ENCODE results near the gene ERMP1.

The ERMP1 gene

DNA sequence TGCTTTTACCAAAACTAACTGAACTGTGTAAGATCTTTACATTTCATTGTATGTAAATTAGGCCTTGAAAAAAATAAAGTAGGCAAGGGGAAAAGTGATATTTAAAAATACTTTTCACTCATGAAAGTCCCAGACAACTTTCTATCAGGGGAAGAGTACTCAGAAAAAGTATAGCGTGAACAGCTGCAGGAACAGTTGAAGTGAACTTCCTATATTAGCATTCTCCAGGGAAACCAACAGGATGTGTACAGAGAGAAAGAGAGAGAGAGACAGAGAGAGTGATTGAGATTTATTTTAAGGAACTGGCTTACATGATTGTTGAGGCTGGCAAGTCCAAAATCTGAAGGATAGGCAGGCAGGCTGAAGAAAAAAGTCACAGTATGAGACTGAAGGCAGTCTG is 42.0 kb downstream of the ERMP1 start:
- no peak overlapping the region for H3K4me2 ChIP-seq (ENCODE audit: low read depth, low read length)
- no peak overlapping the region for H2AFZ ChIP-seq (ENCODE audit: low read length)
- no peaks in the 10 kb centered on the region for H3K36me3 ChIP-seq (replicated peaks; ENCODE audit: insufficient read depth, low read length)

GRCh38 chr9:5789489-5789888 is 43.4 kb downstream of the ERMP1 start:
- H3K79me2 ChIP-seq (ENCODE audit: low read length): peaks cover 18% of the 10 kb centered on the region
- H3K4me1 ChIP-seq (ENCODE audit: low read length): no peaks in the 10 kb centered on the region
- no peaks in the 10 kb centered on the region for H4K20me1 ChIP-seq (ENCODE audit: insufficient read depth, low read length)
- H3K27ac ChIP-seq (ENCODE audit: low read length): no peak overlapping the region
- no peak overlapping the region for H3K4me2 ChIP-seq (ENCODE audit: low read depth, low read length)
- no peaks in the 10 kb centered on the region for H3K36me3 ChIP-seq (replicated peaks; ENCODE audit: insufficient read depth, low read length)
- H3K27me3 ChIP-seq (replicated peaks; ENCODE audit: insufficient read depth, low read length): no peaks in the 10 kb centered on the region
- no peak overlapping the region for H2AFZ ChIP-seq (ENCODE audit: low read length)
- no peaks in the 10 kb centered on the region for H3K9me2 ChIP-seq (replicated peaks; ENCODE audit: insufficient read depth, low read length)
- H3K9me3 ChIP-seq (replicated peaks; ENCODE audit: insufficient read depth, low read length): no peaks in the 10 kb centered on the region
- TF ChIP-seq, protein P1, sequence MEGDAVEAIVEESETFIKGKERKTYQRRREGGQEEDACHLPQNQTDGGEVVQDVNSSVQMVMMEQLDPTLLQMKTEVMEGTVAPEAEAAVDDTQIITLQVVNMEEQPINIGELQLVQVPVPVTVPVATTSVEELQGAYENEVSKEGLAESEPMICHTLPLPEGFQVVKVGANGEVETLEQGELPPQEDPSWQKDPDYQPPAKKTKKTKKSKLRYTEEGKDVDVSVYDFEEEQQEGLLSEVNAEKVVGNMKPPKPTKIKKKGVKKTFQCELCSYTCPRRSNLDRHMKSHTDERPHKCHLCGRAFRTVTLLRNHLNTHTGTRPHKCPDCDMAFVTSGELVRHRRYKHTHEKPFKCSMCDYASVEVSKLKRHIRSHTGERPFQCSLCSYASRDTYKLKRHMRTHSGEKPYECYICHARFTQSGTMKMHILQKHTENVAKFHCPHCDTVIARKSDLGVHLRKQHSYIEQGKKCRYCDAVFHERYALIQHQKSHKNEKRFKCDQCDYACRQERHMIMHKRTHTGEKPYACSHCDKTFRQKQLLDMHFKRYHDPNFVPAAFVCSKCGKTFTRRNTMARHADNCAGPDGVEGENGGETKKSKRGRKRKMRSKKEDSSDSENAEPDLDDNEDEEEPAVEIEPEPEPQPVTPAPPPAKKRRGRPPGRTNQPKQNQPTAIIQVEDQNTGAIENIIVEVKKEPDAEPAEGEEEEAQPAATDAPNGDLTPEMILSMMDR (IDR thresholded peaks at IDR 0.05; ENCODE audit: low read length): no peak
- TF ChIP-seq EZH2 (optimal IDR thresholded peaks at IDR 0.05; ENCODE audit: low read depth, low read length): no peak
- no peak for TF ChIP-seq EZH2phosphoT487 (IDR thresholded peaks at IDR 0.05; ENCODE audit: low read length)
- no peak overlapping the region for H3K9ac ChIP-seq (ENCODE audit: low read length)
- no peak for DNase-seq
- no peaks in the 10 kb centered on the region for H3F3A ChIP-seq (ENCODE audit: insufficient read depth, low read length)
- H3K4me3 ChIP-seq (ENCODE audit: low read length): no peak overlapping the region

More for the DNA sequence above, 42.0 kb downstream of the ERMP1 start:
- Histone ChIP-seq H3K79me2 (ENCODE audit: low read length) (peaks cover 18% of the 10 kb centered on the region), H3K27ac (ENCODE audit: low read length) (no peak overlapping the region), H3K27me3 (replicated peaks; ENCODE audit: insufficient read depth, low read length) (no peaks in the 10 kb centered on the region), H3K9me3 (replicated peaks; ENCODE audit: insufficient read depth, low read length) (no peaks in the 10 kb centered on the region), H3K9me2 (replicated peaks; ENCODE audit: insufficient read depth, low read length) (no peaks in the 10 kb centered on the region), H3K4me3 (ENCODE audit: low read length) (no peak overlapping the region), H4K20me1 (ENCODE audit: insufficient read depth, low read length) (no peaks in the 10 kb centered on the region), H3F3A (ENCODE audit: insufficient read depth, low read length) (no peaks in the 10 kb centered on the region), H3K4me1 (ENCODE audit: low read length) (no peaks in the 10 kb centered on the region), H3K9ac (ENCODE audit: low read length) (no peak overlapping the region)
- DNase-seq: no peak
- TF ChIP-seq EZH2 (optimal IDR thresholded peaks at IDR 0.05; ENCODE audit: low read depth, low read length) (no peak), EZH2phosphoT487 (IDR thresholded peaks at IDR 0.05; ENCODE audit: low read length) (no peak)
- TF ChIP-seq, protein P1 (IDR thresholded peaks at IDR 0.05; ENCODE audit: low read length): no peak

DNA sequence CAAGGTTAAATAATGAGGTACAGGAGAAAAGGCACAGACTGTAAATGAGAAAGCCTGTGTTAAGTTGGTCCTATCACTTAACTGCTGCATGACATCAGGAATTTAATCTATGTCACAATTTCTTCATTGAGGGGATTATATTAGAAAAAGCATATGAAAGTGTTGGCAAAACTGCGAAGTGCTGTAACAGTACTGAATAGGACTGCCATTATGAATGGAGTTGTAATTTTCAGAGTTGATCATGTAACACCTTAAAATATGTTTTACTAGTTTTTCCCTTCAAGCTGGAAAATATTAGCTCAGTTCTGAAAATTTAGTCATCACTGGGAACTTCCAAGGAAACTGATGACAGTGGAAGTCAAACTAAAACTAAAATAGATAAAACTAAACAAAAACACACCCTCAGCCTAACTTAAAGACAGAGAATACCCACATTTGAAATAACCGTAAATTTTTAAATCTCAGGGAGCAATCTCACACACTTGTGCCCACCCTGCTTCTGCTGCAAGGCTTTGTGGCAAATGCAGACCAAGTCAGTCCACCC is 45.1 kb downstream of the ERMP1 start:
- no peak overlapping the region for H3K27ac ChIP-seq (ENCODE audit: low read length)

More for the DNA sequence above, 45.1 kb downstream of the ERMP1 start:
- Histone ChIP-seq H4K20me1 (ENCODE audit: insufficient read depth, low read length) (no peaks in the 10 kb centered on the region), H3K9ac (ENCODE audit: low read length) (no peak overlapping the region), H3K9me2 (replicated peaks; ENCODE audit: insufficient read depth, low read length) (no peaks in the 10 kb centered on the region), H3K9me3 (replicated peaks; ENCODE audit: insufficient read depth, low read length) (no peaks in the 10 kb centered on the region), H3K4me1 (ENCODE audit: low read length) (no peaks in the 10 kb centered on the region), H3F3A (ENCODE audit: insufficient read depth, low read length) (no peaks in the 10 kb centered on the region), H3K4me2 (ENCODE audit: low read depth, low read length) (no peak overlapping the region), H3K36me3 (replicated peaks; ENCODE audit: insufficient read depth, low read length) (no peaks in the 10 kb centered on the region), H3K79me2 (ENCODE audit: low read length) (peaks cover 12% of the 10 kb centered on the region), H2AFZ (ENCODE audit: low read length) (no peak overlapping the region), H3K27me3 (replicated peaks; ENCODE audit: insufficient read depth, low read length) (no peaks in the 10 kb centered on the region), H3K4me3 (ENCODE audit: low read length) (no peak overlapping the region)
- TF ChIP-seq, protein P1 (IDR thresholded peaks at IDR 0.05; ENCODE audit: low read length): no peak
- no peak for TF ChIP-seq EZH2 (optimal IDR thresholded peaks at IDR 0.05; ENCODE audit: low read depth, low read length)
- no peak for TF ChIP-seq EZH2phosphoT487 (IDR thresholded peaks at IDR 0.05; ENCODE audit: low read length)
- DNase-seq: no peak
